Karpas-422 (cell line): Measurements from ENCODE around the gene ZC3H10. TPM values are rescaled to one million over a fixed set of nuclear protein-coding genes. Genes with fewer than 3 reads are reported as not detected.

Experiments used
- DNase-seq: peaks from one replicate; pipeline ENCODE4 v3.0.0-alpha.2; 2015
- H2AFZ ChIP-seq: fragments of 200-600 bp; sonication (generic); 2 replicates; pipeline ENCODE4 v1.6.1; 2014; ENCODE audit warnings: antibody characterized with exemption, low read length, mixed read lengths
- H3K27ac ChIP-seq: fragments of 200-600 bp; sonication (generic); 2 replicates; pipeline ENCODE4 v1.5.1; 2014; ENCODE audit warnings: mild to moderate bottlenecking, low read length, moderate library complexity
- H3K27me3 ChIP-seq: fragments of 200-600 bp; sonication (generic); 2 replicates; pipeline ENCODE4 v1.6.1; 2014; ENCODE audit warnings: low read length, mixed read lengths
- H3K36me3 ChIP-seq: fragments of 200-600 bp; sonication (generic); 2 replicates; pipeline ENCODE4 v1.6.1; 2014; ENCODE audit warnings: low read length, mixed read lengths; ENCODE audit not compliant: insufficient read depth
- H3K4me1 ChIP-seq: fragments of 200-600 bp; sonication (generic); 2 replicates; pipeline ENCODE4 v1.6.1; 2014; ENCODE audit warnings: mild to moderate bottlenecking, low read length, mixed read lengths
- H3K4me2 ChIP-seq: fragments of 200-600 bp; sonication (generic); 2 replicates; pipeline ENCODE4 v1.6.1; 2014; ENCODE audit warnings: low read length, low read depth, mild to moderate bottlenecking; ENCODE audit not compliant: poor library complexity, severe bottlenecking
- H3K4me3 ChIP-seq: fragments of 200-600 bp; sonication (generic); 2 replicates; pipeline ENCODE4 v1.5.1; 2014; ENCODE audit warnings: mild to moderate bottlenecking, antibody characterized with exemption, low read length, mixed read lengths
- H3K79me2 ChIP-seq: fragments of 200-600 bp; sonication (generic); 2 replicates; pipeline ENCODE4 v1.6.1; 2014; ENCODE audit warnings: mild to moderate bottlenecking, low read length, mixed read lengths
- H3K9ac ChIP-seq: fragments of 200-600 bp; sonication (generic); 2 replicates; pipeline ENCODE4 v1.6.0; 2014; ENCODE audit warnings: low read length
- H3K9me2 ChIP-seq: fragments of 200-600 bp; sonication (generic), shearing (Covaris generic); replicated peaks from 2 replicates; pipeline ENCODE4 v1.6.0; 2014; ENCODE audit warnings: mild to moderate bottlenecking, low read length, moderate library complexity; ENCODE audit not compliant: insufficient read depth
- H3K9me3 ChIP-seq: fragments of 300-700, 200-600 bp; sonication (generic); 2 replicates; pipeline ENCODE4 v1.6.1; 2014; ENCODE audit warnings: low read length, mixed read lengths
- H4K20me1 ChIP-seq: fragments of 200-600 bp; sonication (generic); 2 replicates; pipeline ENCODE4 v1.6.1; 2014; ENCODE audit warnings: mild to moderate bottlenecking, antibody characterized with exemption, low read length, low read depth; ENCODE audit not compliant: insufficient read depth
- total RNA-seq: library from RNA; depleted of rRNA; stranded (reverse); fragments of >200 nt; shearing (Covaris generic); gene quantifications from 2 replicates; pipeline ENCODE4 v1.2.3, GENCODE V29; 2014; ENCODE audit warnings: low replicate concordance

ZC3H10 gene
- total RNA-seq, 1 experiment from 2014 or later, result 13.4 TPM

GRCh38 chr12:56127888-56128669, 10.0 kb downstream of the ZC3H10 start, which contains the start of gene ESYT1:
Gene ESYT1, plus strand, starts transcription at chr12:56128267. Its CDS starts 53 bp downstream, at chr12:56128320.
- H3K9me2 ChIP-seq, result no peaks in the 10 kb centered on the region
- H3K36me3 ChIP-seq, result peaks cover 19% of the 10 kb centered on the region
- no peaks in the 10 kb centered on the region for H4K20me1 ChIP-seq
- no peaks in the 10 kb centered on the region for H3K9me3 ChIP-seq
- H3K79me2 ChIP-seq, result peaks cover 27% of the 10 kb centered on the region
- no peak within 1 kb of the TSS for H2AFZ ChIP-seq
- H3K4me1 ChIP-seq, result peaks cover 28% of the 10 kb centered on the region
- peak within 1 kb of the TSS; percentile 90 for H3K4me2 ChIP-seq
- peak within 1 kb of the TSS; percentile 73 for H3K4me3 ChIP-seq
- no peaks in the 10 kb centered on the region for H3K27me3 ChIP-seq
- H3K27ac ChIP-seq, result peak within 1 kb of the TSS; percentile 88
- peak within 1 kb of the TSS; percentile 82 for H3K9ac ChIP-seq
- DNase-seq, result peak; percentile 100

GRCh38 chr12:56128670-56129205, 10.7 kb downstream of the ZC3H10 start:
- peak; percentile 61 for DNase-seq
- Histone ChIP-seq H3K27me3 (no peaks in the 10 kb centered on the region), H2AFZ (no peak overlapping the region), H3K4me1 (peaks cover 28% of the 10 kb centered on the region), H3K9me2 (no peaks in the 10 kb centered on the region), H3K9me3 (no peaks in the 10 kb centered on the region), H3K79me2 (peaks cover 26% of the 10 kb centered on the region), H3K36me3 (peaks cover 23% of the 10 kb centered on the region), H4K20me1 (no peaks in the 10 kb centered on the region), H3K4me2 (peak overlapping the region; percentile 87), H3K27ac (peak overlapping the region; percentile 13; the same call in 1 of the 2 replicates), H3K4me3 (peak overlapping the region; percentile 73), H3K9ac (peak overlapping the region; percentile 82)

- Histone ChIP-seq H3K9me3 (no peaks in the 10 kb centered on the region), H3K9me2 (no peaks in the 10 kb centered on the region), H2AFZ (no peak overlapping the region), H3K4me1 (peaks cover 28% of the 10 kb centered on the region), H3K9ac (peak overlapping the region; percentile 82), H3K27ac (peak overlapping the region; percentile 13; the same call in 1 of the 2 replicates), H3K79me2 (peaks cover 23% of the 10 kb centered on the region), H3K4me2 (peak overlapping the region; percentile 87), H3K36me3 (peaks cover 28% of the 10 kb centered on the region), H3K27me3 (no peaks in the 10 kb centered on the region), H3K4me3 (peak overlapping the region; percentile 73), H4K20me1 (no peaks in the 10 kb centered on the region)
- DNase-seq, result peak; percentile 84
These were observed 11.3 kb downstream of the ZC3H10 start for GRCh38 chr12:56129206-56129941.

- H3K27me3 ChIP-seq, result no peaks in the 10 kb centered on the region
- no peak overlapping the region for H3K27ac ChIP-seq
- H3K36me3 ChIP-seq, result peaks cover 29% of the 10 kb centered on the region
- no peaks in the 10 kb centered on the region for H3K9me3 ChIP-seq
- no peak overlapping the region for H2AFZ ChIP-seq
- H3K9ac ChIP-seq, result peak overlapping the region; percentile 82
- peak overlapping the region; percentile 87 for H3K4me2 ChIP-seq
- peaks cover 23% of the 10 kb centered on the region for H3K79me2 ChIP-seq
- no peaks in the 10 kb centered on the region for H4K20me1 ChIP-seq
- no peak for DNase-seq
- H3K4me1 ChIP-seq, result peaks cover 28% of the 10 kb centered on the region
- no peaks in the 10 kb centered on the region for H3K9me2 ChIP-seq
- H3K4me3 ChIP-seq, result peak overlapping the region; percentile 73
These were observed 12.0 kb downstream of the ZC3H10 start for GRCh38 chr12:56129942-56130495.

GRCh38 chr12:56130876-56131275, 12.8 kb downstream of the ZC3H10 start:
- no peak overlapping the region for H3K27ac ChIP-seq
- peaks cover 29% of the 10 kb centered on the region for H3K36me3 ChIP-seq
- peaks cover 23% of the 10 kb centered on the region for H3K79me2 ChIP-seq

GRCh38 chr12:56134897-56135296, 16.8 kb downstream of the ZC3H10 start:
- no peaks in the 10 kb centered on the region for H3K9me2 ChIP-seq
- H3K4me1 ChIP-seq, result no peaks in the 10 kb centered on the region; the same call in none of the 2 replicates
- H3K9ac ChIP-seq, result no peak overlapping the region
- no peak overlapping the region for H3K27ac ChIP-seq
- H4K20me1 ChIP-seq, result no peaks in the 10 kb centered on the region
- no peak overlapping the region for H3K4me3 ChIP-seq
- no peak for DNase-seq
- no peaks in the 10 kb centered on the region for H3K9me3 ChIP-seq
- peaks cover 38% of the 10 kb centered on the region for H3K36me3 ChIP-seq
- no peaks in the 10 kb centered on the region for H3K27me3 ChIP-seq
- H2AFZ ChIP-seq, result no peak overlapping the region
- H3K79me2 ChIP-seq, result peaks cover 8% of the 10 kb centered on the region
- H3K4me2 ChIP-seq, result no peak overlapping the region

More at GRCh38 chr12:56130876-56131275, 12.8 kb downstream of the ZC3H10 start:
- Histone ChIP-seq H3K27me3 (no peaks in the 10 kb centered on the region), H3K4me2 (no peak overlapping the region), H3K4me3 (no peak overlapping the region), H4K20me1 (no peaks in the 10 kb centered on the region), H3K9ac (no peak overlapping the region), H3K9me3 (no peaks in the 10 kb centered on the region), H2AFZ (no peak overlapping the region), H3K9me2 (no peaks in the 10 kb centered on the region), H3K4me1 (peaks cover 24% of the 10 kb centered on the region)
- no peak for DNase-seq

GRCh38 chr12:56137853-56138571, 19.9 kb downstream of the ZC3H10 start:
- DNase-seq, result no peak
- H3K4me2 ChIP-seq, result no peak overlapping the region
- H3K36me3 ChIP-seq, result peaks cover 29% of the 10 kb centered on the region; the same call in 1 of the 2 replicates
- no peaks in the 10 kb centered on the region for H4K20me1 ChIP-seq
- H3K4me3 ChIP-seq, result no peak overlapping the region
- no peak overlapping the region for H3K9ac ChIP-seq
- no peaks in the 10 kb centered on the region for H3K9me2 ChIP-seq
- no peak overlapping the region for H3K27ac ChIP-seq
- no peaks in the 10 kb centered on the region for H3K27me3 ChIP-seq
- no peaks in the 10 kb centered on the region for H3K4me1 ChIP-seq
- no peak overlapping the region for H2AFZ ChIP-seq
- no peaks in the 10 kb centered on the region for H3K9me3 ChIP-seq
- no peaks in the 10 kb centered on the region for H3K79me2 ChIP-seq
